GM12891 (cell line): Measurements from ENCODE around the gene RBM19.

Experiments
- PAX5 ChIP-seq: IDR thresholded peaks from 2 replicates; pipeline ENCODE4 v1.6.1; 2011; ENCODE audit warnings: low read length, moderate library complexity, mild to moderate bottlenecking; ENCODE audit not compliant: insufficient read depth, severe bottlenecking
- POLR2A ChIP-seq: IDR thresholded peaks from 2 replicates; pipeline ENCODE4 v1.6.1; 2011; ENCODE audit warnings: low read depth, low read length, control low read depth
- POLR2AphosphoS5 ChIP-seq: IDR thresholded peaks from 2 replicates; pipeline ENCODE4 v1.6.1; 2011; ENCODE audit warnings: low read depth, low read length, control low read depth
- SPI1 ChIP-seq: IDR thresholded peaks from 2 replicates; pipeline ENCODE4 v1.6.1; 2011; ENCODE audit warnings: low read depth, low read length, control low read depth
- TAF1 ChIP-seq: IDR thresholded peaks from 2 replicates; pipeline ENCODE4 v1.6.1; 2011; ENCODE audit warnings: low read depth, low read length, control low read depth

DNA sequence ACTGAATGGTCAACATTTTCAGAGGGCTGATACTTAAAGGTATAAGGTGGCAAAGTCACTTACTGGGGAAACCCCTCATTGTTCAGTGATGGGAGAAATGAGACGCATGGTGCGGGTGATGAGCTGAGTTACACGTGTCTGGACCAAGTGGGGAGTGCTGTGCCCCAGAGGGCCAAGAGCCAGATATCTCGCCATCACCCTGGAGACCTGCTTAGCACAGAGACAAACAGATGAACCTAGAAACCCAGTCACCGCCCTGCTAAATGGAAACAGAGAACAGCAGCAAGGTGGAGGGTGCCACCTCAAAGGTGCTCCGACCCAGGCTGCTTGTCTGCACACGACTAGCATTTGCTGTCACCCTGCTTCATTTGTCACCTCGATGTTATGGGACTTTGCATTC lies 92.4 kb downstream of the RBM19 start:
- TF ChIP-seq POLR2A (no peak), TAF1 (no peak), POLR2AphosphoS5 (no peak), SPI1 (no peak), PAX5 (no peak)
